Inferior parietal cortex (tissue), 1 donor: ENCODE results near the gene GALNTL6.

ENCODE experiments used
- DNase-seq: peaks from one replicate; pipeline ENCODE4 v3.0.0-alpha.2; 2016; ENCODE audit errors: extremely low spot score

Gene GALNTL6

DNA sequence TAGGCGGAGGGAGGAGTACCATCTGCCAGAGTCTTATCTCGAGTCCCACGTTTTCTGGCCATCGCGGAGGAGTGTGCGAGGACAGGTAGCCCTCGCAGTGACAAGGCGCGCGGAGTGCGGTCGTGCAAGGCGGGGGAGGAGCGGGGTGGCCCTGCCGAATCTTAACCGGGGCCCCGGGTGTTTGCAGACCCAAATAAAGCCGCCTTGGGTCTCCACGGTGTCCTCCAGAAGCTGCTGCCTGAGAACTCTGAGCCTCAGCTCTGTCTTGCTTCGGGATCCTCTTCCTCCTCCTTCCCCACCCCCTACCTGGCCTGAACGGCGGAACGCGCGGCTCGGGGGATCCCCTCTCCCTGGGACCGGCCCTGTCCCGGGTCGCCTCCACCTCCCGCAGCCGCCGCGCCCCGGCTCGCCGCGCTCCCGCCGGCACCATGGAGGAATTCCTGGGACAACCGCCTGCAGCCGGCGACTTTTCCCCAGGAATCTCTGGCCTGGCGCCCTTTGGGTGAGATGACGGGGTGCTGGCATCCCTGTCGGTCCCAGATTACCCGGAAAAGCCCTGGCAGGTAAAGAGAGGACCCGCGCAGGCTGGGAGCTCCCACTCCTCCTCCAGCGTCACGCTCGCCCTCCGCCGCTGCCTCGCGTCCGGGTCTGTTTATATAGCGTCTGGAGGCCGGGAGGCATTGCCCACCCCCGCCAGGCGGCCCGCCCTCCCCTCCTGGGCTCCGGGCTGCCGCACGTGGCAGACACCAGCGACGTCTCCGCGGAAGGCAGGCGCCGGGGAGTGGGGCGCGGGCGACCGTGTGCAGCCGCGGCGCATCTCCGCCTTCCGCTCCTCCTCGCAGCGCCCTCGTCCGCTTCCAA, at the start of gene GALNTL6:
GALNTL6 (plus strand) TSS at position 740 of the 861 bp plus-strand sequence.
- DNase-seq: no peak

DNA sequence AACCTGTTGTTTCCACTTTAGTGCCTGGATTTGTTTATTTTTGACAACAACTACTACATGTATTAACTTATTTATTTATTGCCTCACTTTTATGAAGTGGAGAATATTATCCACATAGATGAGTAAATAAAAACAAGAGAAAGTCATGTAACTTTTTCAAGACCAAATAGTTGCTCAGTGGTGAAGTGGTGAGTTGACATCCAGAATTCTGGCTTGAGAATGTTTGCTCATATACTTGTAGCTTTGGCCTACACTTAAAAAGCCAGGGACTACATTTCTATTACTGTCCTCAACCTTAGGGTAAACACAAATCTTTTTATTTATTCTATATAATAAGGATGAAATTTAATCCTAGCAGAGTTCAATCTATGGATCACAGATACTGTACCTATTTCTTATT, 47.7 kb upstream of the GALNTL6 start:
- DNase-seq: no peak

DNA sequence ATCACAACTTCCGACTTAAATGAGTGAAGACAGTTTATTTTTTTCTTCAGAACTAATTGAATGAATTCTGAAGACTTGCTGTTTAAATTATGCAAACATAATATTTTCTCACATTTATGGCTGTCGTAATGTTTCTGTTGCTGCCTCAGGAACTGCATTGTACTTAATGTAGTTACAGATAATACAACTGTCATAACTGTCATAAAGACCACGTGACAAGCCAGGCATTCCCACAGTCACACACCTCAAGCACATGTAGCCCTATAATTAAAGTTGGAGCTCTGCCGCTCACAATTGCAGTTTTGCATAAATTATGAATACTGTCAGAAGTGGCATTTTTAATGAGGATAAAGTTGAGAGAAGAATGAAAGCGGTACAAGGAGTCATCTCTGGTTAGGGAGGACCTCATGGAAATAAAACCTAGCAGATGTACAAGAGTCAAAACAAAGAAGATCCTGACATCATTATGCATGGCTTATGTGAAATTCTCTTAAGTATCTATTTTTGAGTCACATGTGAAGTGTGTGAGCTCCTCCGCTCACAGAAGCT, 38.5 kb upstream of the GALNTL6 start:
- DNase-seq: no peak

DNA sequence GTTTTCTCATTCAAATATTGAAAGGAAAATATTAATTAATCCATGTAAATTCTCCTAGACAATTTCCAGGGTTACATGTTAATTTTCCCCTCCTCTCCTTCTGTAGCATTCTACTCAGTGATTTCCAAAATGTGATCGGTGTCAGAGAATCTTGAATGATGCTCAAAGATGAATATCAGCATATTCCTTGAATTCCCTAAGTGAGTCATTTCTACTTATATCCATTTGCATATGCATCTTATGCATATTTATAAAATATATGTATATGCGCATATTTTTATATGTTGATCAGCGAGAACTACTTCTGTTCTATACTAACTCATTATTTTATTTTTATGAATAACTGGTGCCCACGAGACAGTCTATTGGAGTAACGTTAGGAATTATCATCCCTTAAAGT, 33.9 kb upstream of the GALNTL6 start:
- no peak for DNase-seq

DNA sequence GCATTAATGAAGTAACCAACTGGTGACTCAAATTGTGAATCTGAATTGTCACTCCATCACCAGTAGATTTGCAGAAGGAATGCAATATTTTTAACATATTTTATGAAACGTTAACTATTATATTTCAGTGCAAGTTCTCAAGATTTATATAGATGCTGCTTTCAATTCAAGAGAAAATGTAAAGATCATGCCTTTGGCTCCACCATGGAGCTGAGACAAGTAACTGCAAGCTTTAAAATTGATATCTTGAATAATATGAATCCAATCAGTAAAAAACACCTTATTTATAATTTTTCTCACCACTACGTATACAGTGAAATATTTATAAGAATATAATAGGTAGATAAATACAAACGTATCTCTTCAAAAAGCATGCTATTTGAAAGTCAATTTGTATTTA, 27.8 kb upstream of the GALNTL6 start:
- DNase-seq: no peak

DNA sequence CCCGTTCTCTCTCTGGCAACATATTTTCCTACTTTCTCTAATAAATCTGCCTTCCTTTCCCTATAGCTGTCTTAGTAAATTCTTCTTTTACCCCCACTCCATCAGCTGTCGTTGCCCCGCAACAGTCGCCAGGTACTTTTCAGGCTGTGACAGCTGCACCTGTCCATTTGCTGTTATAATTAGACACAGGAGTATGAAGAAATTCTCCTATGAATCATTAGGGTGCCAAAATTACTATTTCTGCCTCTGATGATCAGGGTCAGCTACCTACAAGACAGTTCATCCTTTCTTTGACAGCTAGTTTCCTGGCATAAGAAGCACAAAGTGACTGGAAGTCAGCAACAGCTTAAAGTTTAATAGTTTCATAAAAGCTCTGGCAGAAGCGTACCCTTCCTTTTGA, 19.5 kb upstream of the GALNTL6 start:
- DNase-seq: no peak

DNA sequence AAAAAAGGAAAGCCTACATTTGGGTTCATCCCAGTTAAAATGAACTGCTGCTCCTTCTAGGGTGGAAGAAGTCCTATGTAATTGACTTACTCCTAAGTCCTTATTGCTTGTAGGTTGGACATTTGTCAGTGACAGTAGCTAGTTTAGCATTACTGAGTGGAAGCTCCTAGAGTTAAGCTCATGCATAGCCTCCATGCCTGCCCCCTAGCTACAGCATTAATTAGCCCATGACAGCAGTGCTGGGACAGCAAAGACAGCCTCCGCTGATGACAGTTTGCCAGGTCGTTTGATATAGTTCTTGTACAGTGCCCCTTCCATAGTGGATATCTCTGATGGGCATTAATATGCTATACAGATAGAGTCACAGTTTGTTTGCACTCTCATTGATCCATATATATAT, 18.7 kb upstream of the GALNTL6 start:
- DNase-seq: no peak

DNA sequence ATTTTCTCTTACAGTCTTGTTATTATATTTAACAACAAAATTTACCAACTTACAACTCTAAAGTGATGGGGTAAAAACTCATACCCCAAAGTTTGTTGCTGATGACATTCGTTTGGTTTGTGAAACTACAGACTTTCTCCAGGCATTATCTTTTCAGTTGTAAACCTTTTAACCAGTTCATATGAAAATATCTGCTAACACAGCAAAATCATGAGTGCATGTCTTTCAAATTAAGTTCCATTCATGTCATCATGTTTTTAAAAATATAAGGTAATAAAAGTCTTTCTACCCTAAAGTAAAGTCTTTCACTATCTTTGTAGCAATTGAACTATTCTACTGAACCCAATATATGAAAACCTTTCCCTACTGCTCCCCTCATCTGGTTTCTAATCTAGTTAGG, 3.4 kb upstream of the GALNTL6 start:
- DNase-seq: no peak

DNA sequence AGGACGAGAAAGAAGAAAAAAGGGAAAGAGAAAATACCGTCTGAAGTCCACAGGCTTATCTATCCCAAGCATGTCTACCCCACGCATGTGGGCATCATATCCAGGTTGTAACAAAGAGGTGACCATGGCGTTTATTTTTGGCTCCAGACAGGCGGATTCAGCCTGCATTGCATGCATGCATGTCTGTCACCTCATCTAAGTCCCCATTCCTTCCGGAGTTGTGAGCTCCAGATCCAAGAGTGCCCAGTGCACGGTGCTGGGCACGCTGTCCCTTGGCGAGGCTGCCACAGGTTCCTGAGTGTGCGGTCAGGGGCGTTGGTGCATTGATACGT, 905 bp upstream of the GALNTL6 start:
- peak; percentile 22 for DNase-seq

DNA sequence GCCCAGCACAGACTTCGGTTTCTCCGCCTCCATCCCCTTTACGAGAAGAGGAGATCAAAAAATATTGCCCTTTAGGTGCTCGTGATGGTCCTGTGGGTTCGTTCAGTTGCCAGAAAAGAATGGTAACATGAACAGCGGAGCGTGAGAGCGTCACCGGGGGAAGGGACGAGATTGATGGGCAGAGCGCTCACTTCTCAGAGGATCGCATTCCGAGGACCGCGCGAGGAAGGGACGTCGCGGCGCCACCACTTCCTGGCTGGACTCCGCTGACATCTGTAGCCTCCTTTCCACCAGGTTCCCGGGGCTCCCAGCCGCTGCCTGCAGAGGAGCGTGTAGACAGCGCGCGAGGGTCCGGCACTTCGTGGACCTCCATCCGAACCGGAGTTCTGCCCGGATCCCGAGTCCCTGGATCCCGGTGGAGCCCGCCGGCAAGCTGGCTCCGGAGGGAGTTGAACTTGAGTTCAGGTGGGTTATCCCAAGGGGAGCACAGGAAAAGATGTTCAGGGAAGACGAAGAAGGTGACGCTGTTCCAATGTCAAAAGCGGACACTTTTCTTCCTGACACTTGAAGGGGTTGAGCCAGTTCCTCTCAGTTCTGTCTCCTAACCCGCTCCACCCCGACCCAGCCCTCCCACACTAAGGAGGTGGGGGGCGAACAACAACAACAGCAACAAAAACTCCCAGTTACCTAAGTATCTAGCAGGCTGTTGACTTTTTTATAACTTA, 484 bp downstream of the GALNTL6 start:
- peak; percentile 32 for DNase-seq

DNA sequence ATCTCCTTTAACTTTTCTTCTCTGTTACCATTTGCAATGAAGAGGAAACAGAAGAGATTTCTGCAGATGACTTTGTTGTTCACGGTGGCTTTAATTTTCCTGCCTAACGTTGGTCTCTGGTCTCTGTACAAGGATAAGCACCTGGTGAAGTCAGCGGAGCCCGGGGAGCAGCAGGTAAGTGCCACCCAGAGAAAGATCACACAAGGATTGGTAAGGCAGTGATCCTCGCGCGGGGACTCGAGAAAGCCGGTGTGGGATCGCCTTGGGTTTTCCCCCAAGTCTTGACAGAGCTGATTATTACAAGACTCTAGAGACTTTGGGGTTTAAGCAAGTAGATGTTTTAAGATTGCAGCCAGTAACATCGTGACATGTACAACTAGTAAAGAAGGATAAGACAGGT, 1.3 kb downstream of the GALNTL6 start:
- no peak for DNase-seq

DNA sequence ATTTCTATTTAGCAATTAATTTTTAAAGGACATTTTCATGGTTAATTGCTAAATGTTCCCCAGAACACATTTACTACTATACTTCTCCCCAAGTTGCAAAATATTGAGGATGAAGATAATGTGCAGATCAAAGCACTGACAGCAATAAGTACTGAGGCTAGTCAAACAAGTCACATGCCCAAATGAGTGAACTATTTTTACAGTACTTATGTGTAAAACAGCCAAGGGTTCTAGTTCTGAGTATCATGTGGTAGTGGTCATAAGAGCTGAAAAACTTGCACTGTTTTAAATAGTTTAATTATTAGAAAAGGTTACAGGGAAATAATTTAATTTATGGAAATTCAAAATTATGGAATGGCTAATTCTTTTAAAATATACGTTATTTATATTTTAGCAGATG, 3.8 kb downstream of the GALNTL6 start:
- DNase-seq: no peak

DNA sequence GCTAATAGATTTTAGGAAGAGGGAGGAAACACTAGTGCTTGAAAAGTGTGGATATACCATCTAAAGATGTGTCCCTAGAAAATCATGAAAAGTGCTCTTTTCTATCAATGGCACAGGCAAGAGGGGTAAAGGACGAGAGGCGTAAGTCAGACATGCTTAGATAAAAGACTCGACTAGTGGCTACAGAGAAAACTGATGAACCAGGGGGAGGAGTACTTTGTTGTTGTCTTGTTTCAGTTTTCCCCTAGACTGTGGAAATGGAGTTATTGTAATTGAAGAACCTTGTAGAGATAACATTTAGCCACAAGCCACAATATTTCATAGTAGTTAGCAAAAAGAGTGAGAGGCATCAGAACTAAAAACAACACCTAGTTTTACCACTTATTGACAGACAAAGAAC, 21.4 kb downstream of the GALNTL6 start:
- DNase-seq: no peak

DNA sequence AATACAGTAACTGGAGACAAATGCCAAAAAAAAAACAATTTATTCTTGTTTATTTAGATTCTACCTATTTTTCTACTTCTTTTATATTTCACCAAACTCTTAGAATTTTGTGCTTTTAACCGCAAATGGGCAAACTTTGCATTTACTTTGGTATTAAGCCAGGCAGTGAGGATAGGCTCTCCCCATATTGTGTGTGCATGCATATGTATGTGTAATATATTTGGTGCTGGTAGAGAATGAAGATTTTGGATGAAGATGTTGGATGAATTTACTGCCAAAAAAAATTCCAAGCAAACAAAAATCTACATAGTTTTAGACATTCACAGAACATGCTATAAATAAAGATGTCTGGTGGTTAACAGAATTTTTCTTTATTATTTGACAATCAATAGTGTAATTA, 30.3 kb downstream of the GALNTL6 start:
- no peak for DNase-seq

DNA sequence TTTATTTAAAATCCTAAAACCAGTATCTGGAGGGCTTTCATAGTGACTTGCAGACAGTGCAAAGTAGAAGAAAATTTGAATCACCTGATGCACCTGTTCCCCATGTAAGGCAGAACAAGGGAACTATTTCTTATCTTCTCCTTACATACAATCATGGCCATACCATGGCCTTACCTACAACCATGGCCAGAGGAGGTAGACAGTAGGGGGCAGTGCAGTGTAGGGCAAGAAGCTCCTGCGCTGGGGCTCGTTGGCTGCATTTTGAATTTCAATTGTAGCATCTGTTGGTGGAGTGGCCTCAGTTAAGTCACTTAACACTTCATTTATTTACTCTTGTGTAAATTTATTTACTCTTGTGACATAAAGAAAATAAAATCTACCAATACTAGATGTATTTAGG, 33.0 kb downstream of the GALNTL6 start:
- DNase-seq: no peak

DNA sequence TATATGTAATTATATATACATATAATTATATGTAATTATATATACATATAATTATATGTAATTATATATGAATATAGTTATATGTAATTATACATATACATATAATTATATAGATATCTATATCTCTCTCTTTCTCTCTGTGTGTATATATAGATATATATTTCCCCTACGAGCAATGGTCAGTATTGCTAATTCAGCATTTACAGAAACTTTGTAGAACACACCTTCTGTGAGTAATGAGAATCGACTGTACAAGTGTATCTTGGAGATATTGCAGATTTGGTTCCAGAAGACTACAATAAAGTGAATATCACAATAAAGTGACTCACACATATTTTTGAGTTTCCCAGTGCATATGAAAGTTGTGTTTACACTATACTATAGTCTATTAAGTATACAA, 33.7 kb downstream of the GALNTL6 start:
- no peak for DNase-seq

DNA sequence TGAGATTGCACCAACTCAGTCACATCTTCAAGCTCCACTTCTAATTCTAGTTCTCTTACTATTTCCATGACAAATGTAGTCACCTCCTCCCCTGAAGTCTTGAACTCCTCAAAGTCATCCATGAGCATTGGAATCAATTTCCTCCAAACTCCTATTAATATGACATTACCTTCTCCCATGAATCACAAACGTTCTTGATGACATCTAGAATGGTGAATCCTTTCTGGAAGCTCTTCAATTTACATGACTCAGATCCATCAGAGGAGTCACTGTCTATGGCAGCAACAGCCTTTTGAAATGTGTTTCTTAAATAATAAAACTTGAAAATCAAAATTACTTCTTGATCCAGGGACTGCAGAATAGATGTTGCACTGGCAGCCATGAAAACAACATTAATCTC, 34.5 kb downstream of the GALNTL6 start:
- DNase-seq: no peak

DNA sequence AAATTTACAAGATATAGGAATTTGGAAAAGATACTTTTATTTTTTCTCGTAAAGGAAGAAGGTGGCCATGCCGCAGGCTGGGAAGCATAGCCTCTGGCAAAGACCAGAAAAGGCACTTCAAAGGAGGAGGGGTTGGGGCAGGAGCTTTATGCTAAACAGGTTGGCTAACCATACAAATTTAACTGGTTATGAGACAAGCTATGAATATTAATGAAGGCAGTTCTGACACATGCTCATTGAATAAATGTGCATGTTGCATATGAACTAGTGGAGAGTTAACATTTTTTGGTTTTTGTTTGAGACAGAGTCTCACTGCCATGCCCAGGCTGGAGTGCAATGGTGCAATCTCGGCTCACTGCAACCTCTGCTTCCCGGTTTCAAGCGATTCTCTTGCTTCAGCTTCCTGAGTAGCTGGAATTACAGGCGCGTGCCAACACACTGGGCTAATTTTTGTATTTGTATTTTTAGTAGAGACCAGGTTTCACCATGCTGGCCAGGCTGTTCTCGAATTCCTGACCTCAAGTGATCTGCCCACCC, 36.5 kb downstream of the GALNTL6 start:
- DNase-seq: no peak

DNA sequence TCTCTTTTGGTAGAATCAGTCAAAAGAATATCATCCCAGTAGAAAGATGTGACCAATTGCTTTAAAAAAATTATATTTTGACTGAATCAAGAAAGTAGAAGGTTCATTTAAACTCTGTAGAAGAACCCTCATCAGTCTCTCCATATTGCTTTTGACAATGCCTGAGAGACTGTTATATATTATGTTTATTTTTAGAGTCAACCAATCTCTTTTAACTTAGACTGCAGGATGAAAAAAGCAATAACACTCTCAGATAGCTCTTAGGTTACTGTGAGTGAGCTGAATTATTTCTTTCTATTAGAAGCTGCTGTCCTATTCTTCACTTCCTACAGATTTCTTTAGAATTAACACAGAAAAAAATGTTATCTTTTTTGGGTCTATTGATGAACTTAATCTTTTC, 38.1 kb downstream of the GALNTL6 start:
- DNase-seq: no peak

DNA sequence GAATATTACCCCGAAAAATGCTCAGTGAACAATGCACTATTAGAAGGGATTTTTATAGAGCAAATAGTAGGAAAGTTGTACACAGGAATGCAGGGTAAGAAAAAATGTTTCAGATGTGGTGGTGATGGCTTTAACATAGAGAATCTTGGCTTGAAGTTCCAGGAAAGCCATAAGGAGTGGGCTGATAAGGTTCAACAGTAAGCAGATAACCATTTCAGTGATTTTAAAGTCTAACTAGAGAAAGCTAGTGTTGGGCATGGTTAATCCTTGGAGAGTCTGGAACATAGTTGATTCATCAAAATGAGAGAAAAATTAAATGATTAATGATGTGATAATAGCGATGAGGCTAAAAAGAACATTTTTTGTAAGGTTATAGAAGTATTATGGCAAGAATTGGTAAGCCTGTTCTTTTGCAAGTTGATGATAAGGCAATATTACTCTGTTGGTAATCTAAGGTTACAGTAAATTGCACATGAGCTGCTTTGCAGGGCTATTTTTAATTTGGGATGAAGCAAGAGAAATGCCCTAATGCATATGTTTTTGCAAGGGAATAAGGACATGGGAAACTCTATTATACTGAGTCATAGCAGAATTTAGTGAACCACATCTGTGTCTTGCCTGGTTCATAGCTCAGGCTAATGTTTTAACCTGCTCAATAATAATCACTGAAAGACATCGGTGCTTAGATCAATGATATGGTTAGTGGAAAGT, 44.3 kb downstream of the GALNTL6 start:
- DNase-seq: no peak

DNA sequence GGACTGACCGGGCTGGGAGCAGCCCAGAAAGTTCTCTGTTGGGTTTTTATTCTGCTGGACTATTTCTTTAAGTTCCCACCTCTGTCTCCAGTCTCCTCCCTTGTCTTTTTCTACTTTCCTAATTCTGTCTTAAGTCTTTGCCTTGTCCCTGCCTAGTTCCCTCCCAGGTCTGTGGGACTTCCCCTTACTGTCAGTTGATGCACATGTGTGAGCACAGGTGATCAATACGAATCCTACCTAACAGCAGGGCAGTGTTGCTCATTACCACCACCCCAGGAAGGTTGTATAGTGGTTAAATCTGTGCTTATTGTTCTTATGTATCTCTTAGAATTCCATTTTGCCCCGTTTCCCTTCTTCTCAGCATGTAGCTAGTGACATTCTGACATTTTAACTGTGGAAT, 62.1 kb downstream of the GALNTL6 start:
- DNase-seq: no peak

DNA sequence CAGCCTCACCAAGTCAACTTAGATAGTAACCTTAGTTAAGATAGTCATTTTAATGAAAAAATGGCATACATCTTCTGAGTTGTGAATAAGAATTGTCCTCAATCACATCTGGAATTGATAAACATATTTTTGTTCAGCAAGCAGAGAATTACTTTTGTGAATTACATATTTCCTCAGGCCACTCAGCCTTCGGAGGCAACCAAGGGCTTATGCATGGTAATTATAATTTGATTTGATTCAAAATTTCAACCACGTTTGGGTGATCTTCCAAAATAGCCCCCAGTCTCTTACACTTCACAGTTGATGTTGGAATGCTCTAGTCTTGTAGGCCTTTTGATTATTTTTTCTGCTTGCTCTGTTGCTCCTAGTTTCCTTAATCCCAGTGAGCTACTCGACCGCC, 63.4 kb downstream of the GALNTL6 start:
- DNase-seq: no peak
